Lower leg skin (tissue), 3 donors: ENCODE measurements around the gene AMIGO1.

ENCODE experiments used
- CTCF ChIP-seq, 3 donors: fragments of 450-650 bp; IDR thresholded peaks; one replicate each; pipeline ENCODE4 v1.5.1; 2016; ENCODE audit warnings: antibody characterized with exemption in 3 of 3, mild to moderate bottlenecking in 3 of 3, moderate library complexity in 2 of 3
- POLR2A ChIP-seq, 2 donors: fragments of 450-650 bp; IDR thresholded peaks; one replicate each; pipeline ENCODE4 v1.6.1; 2016 to 2017; ENCODE audit warnings: antibody characterized with exemption in 2 of 2, mild to moderate bottlenecking in 1 of 2, moderate library complexity in 1 of 2

GRCh38 chr1:109546311-109547109 is 37.0 kb upstream of the AMIGO1 start:
- TF ChIP-seq CTCF (IDR thresholded peaks at IDR 0.05) (no peak), POLR2A (IDR thresholded peaks at IDR 0.05) (no peak)
